Measurements from ENCODE around the gene REG1B.

GRCh38 chr2:79087785-79088364, at the start of gene REG1B:
- TF ChIP-seq EZH2 (optimal IDR thresholded peaks at IDR 0.05; ENCODE audit: low read depth, low read length) (no peak), EZH2phosphoT487 (IDR thresholded peaks at IDR 0.05; ENCODE audit: low read length) (no peak), CTCF (IDR thresholded peaks at IDR 0.05; ENCODE audit: low read length) (no peak)

All from MM.1S (cell line).